Liver (tissue), 9 donors: ENCODE data around the gene UBFD1. TPM values are rescaled to one million over a fixed set of nuclear protein-coding genes. Genes with fewer than 3 reads are reported as not detected.

ENCODE experiments used
- DNase-seq: peaks from one replicate; pipeline ENCODE4 v3.0.0-alpha.2; 2017; ENCODE audit warnings: low spot score
- H3K27ac ChIP-seq, 2 donors: one replicate each; pipeline ENCODE4 v1.7.0; 2013; ENCODE audit warnings: inconsistent platforms in 2 of 2, low read length in 2 of 2, control low read depth in 1 of 2, low read depth in 1 of 2, mild to moderate bottlenecking in 1 of 2
- H3K27me3 ChIP-seq, 4 donors: one replicate each; pipeline versions ENCODE4 v1.6.1 to v1.7.0; 2013; ENCODE audit warnings: low read length in 3 of 4, inconsistent platforms in 1 of 4, mild to moderate bottlenecking in 1 of 4, moderate library complexity in 1 of 4; ENCODE audit not compliant: control insufficient read depth in 4 of 4, insufficient read depth in 4 of 4
- H3K36me3 ChIP-seq, 4 donors: one replicate each; pipeline versions ENCODE4 v1.6.1 to v1.7.0; 2013; ENCODE audit warnings: low read length in 3 of 4, mild to moderate bottlenecking in 3 of 4, low read depth in 1 of 4, moderate library complexity in 1 of 4; ENCODE audit not compliant: control insufficient read depth in 4 of 4, insufficient read depth in 3 of 4
- H3K4me1 ChIP-seq, 4 donors: one replicate each; pipeline versions ENCODE4 v1.6.1 to v1.7.0; 2013; ENCODE audit warnings: low read length in 3 of 4, mild to moderate bottlenecking in 3 of 4, moderate library complexity in 1 of 4; ENCODE audit not compliant: control insufficient read depth in 4 of 4, insufficient read depth in 4 of 4
- H3K4me3 ChIP-seq, 3 donors: one replicate each; pipeline versions ENCODE4 v1.6.1 to v1.7.0; 2013; ENCODE audit warnings: low read length in 3 of 3, control low read depth in 1 of 3, low read depth in 1 of 3, mild to moderate bottlenecking in 1 of 3
- H3K9ac ChIP-seq, 2 donors: one replicate each; pipeline ENCODE4 v1.7.0; 2013; ENCODE audit warnings: low read length in 2 of 2, mild to moderate bottlenecking in 2 of 2, moderate library complexity in 2 of 2, control low read depth in 1 of 2, low read depth in 1 of 2
- H3K9me3 ChIP-seq, 4 donors: one replicate each; pipeline versions ENCODE4 v1.6.1 to v1.7.0; 2013; ENCODE audit warnings: low read length in 3 of 4; ENCODE audit not compliant: control insufficient read depth in 4 of 4
- EGR1 ChIP-seq, 2 donors: IDR thresholded peaks; 2 replicates each; pipeline ENCODE4 v1.6.1; 2016 to 2018; ENCODE audit warnings: antibody characterized with exemption in 2 of 2, low read depth in 2 of 2
- FOXA1 ChIP-seq: IDR thresholded peaks from 2 replicates; pipeline ENCODE4 v1.6.1; 2016; ENCODE audit warnings: antibody characterized with exemption
- FOXA2 ChIP-seq: IDR thresholded peaks from 2 replicates; pipeline ENCODE4 v1.6.1; 2016; ENCODE audit warnings: antibody characterized with exemption
- GABPA ChIP-seq, 2 donors: IDR thresholded peaks in 1 of 2; conservative IDR thresholded peaks in 1 of 2; 2 replicates each; pipeline ENCODE4 v1.6.1; 2016; ENCODE audit warnings: antibody characterized with exemption in 2 of 2, mild to moderate bottlenecking in 1 of 2, moderate library complexity in 1 of 2
- HNF4A ChIP-seq, 2 donors: conservative IDR thresholded peaks; 2 replicates each; pipeline ENCODE4 v1.6.1; 2016; ENCODE audit warnings: antibody characterized with exemption in 2 of 2, mild to moderate bottlenecking in 2 of 2
- HNF4G ChIP-seq: IDR thresholded peaks from 2 replicates; pipeline ENCODE4 v1.6.1; 2016; ENCODE audit warnings: antibody characterized with exemption
- JUND ChIP-seq, 2 donors: IDR thresholded peaks; 2 replicates each; pipeline ENCODE4 v1.6.1; 2016; ENCODE audit warnings: antibody characterized with exemption in 2 of 2
- NR2F2 ChIP-seq: IDR thresholded peaks from 2 replicates; pipeline ENCODE4 v1.6.1; 2016; ENCODE audit warnings: antibody characterized with exemption
- RAD21 ChIP-seq, 2 donors: IDR thresholded peaks; 2 replicates each; pipeline ENCODE4 v1.6.1; 2016; ENCODE audit warnings: antibody characterized with exemption in 2 of 2, mild to moderate bottlenecking in 2 of 2
- RXRA ChIP-seq, 2 donors: IDR thresholded peaks; 2 replicates each; pipeline ENCODE4 v1.6.1; 2017 to 2018; ENCODE audit warnings: antibody characterized with exemption in 2 of 2, mild to moderate bottlenecking in 1 of 2
- SP1 ChIP-seq: IDR thresholded peaks from 2 replicates; pipeline ENCODE4 v1.6.1; 2018; ENCODE audit warnings: antibody characterized with exemption, mild to moderate bottlenecking
- TAF1 ChIP-seq: conservative IDR thresholded peaks from 2 replicates; pipeline ENCODE4 v1.6.1; 2016; ENCODE audit warnings: antibody characterized with exemption, mild to moderate bottlenecking
- YY1 ChIP-seq: IDR thresholded peaks from 2 replicates; pipeline ENCODE4 v1.6.1; 2016; ENCODE audit warnings: antibody characterized with exemption, mild to moderate bottlenecking
- WGBS: extraction: QIAGEN DNeasy Blood & Tissue Kit; methylation state at CpG from one replicate; pipeline ENCODE4 v1.1.7; 2013; 5-methylcytosine and 5-hydroxymethylcytosine counted together
- polyA plus RNA-seq, 2 donors: library from polyadenylated mRNA; stranded (reverse) in 1 of 2; unstranded in 1 of 2; fragments of 200-250 nt in 1 of 2; fragments of >200 nt in 1 of 2; fragmentation: Nextera tagmentation in 1 of 2; extraction: Ambion mirVana in 1 of 2; gene quantifications; one replicate each; pipeline versions ENCODE4 v1.2.1 to v1.2.3, GENCODE V29; 2013 to 2015
- total RNA-seq, 2 donors: library from RNA; depleted of rRNA; stranded (reverse); fragments of >200 nt; gene quantifications; one replicate each; pipeline ENCODE4 v1.2.3, GENCODE V29; 2014
- TF ChIP-seq, protein P1 (sequence below): IDR thresholded peaks from 2 replicates; pipeline ENCODE4 v1.6.1; 2016; ENCODE audit warnings: antibody characterized with exemption
- TF ChIP-seq, protein P2 (sequence below): IDR thresholded peaks from 2 replicates; pipeline ENCODE4 v1.6.1; 2016; ENCODE audit warnings: antibody characterized with exemption
- TF ChIP-seq, protein P3 (sequence below): IDR thresholded peaks from 2 replicates; pipeline ENCODE4 v1.6.1; 2016; ENCODE audit warnings: antibody characterized with exemption
- TF ChIP-seq, protein P4 (sequence below): IDR thresholded peaks from 2 replicates; pipeline ENCODE4 v1.6.1; 2016; ENCODE audit warnings: antibody characterized with exemption, mild to moderate bottlenecking
- TF ChIP-seq, protein P5 (sequence below): fragments of 150-350 bp; IDR thresholded peaks from 2 replicates; pipeline ENCODE4 v1.5.1; 2017; ENCODE audit warnings: improper control_type of control experiment, low read depth, low read length; ENCODE audit not compliant: missing input control
- donor health status: healthy.
- donor health status: healthy.
- donor health status: healthy.
- donor health status: healthy.
- donor health status: healthy.

The UBFD1 gene
- total and polyA plus RNA-seq, 4 donors, result 9.2 to 42.4 (median 25.6) TPM

DNA sequence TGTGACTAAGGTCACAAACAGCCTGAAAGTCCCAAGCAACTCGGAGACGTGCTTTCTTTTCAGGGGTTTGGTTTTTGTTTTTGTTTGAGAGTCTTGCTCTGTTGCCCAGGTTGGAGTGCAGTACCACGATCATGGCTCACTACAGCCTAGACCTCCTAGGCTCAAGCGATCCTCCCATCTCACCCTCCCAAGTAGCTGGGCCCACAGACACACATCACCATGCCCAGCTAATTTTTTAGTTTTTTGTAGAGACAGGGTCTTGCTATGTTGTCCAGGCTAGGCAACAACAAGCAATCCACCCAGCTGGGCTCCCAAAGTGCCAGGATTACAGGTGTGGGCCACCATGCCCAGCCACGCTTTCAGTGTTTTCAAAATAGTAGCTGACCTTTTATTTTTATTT lies 27.5 kb upstream of the UBFD1 start:
- no peak overlapping the region for H3K27ac ChIP-seq
- H3K4me3 ChIP-seq, result no peak overlapping the region
- DNase-seq, result no peak
- no peaks in the 10 kb centered on the region for H3K27me3 ChIP-seq
- H3K9me3 ChIP-seq, result no peaks in the 10 kb centered on the region
- H3K9ac ChIP-seq, result no peak overlapping the region
- TF ChIP-seq FOXA2 (no peak), HNF4G (no peak), YY1 (no peak), RXRA (IDR thresholded peaks at IDR 0.05) (no peak), JUND (IDR thresholded peaks at IDR 0.05) (no peak), GABPA (IDR thresholded peaks at IDR 0.05 in 1 of 2, conservative IDR thresholded peaks at IDR 0.05 in 1 of 2) (no peak), EGR1 (IDR thresholded peaks at IDR 0.05; ENCODE audit: low read depth in 2 of 2) (no peak), FOXA1 (no peak), SP1 (no peak), HNF4A (conservative IDR thresholded peaks at IDR 0.05) (no peak), NR2F2 (no peak), TAF1 (no peak), RAD21 (IDR thresholded peaks at IDR 0.05) (no peak)
- TF ChIP-seq, protein P1, sequence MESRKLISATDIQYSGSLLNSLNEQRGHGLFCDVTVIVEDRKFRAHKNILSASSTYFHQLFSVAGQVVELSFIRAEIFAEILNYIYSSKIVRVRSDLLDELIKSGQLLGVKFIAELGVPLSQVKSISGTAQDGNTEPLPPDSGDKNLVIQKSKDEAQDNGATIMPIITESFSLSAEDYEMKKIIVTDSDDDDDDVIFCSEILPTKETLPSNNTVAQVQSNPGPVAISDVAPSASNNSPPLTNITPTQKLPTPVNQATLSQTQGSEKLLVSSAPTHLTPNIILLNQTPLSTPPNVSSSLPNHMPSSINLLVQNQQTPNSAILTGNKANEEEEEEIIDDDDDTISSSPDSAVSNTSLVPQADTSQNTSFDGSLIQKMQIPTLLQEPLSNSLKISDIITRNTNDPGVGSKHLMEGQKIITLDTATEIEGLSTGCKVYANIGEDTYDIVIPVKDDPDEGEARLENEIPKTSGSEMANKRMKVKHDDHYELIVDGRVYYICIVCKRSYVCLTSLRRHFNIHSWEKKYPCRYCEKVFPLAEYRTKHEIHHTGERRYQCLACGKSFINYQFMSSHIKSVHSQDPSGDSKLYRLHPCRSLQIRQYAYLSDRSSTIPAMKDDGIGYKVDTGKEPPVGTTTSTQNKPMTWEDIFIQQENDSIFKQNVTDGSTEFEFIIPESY, result no peak
- TF ChIP-seq, protein P2, sequence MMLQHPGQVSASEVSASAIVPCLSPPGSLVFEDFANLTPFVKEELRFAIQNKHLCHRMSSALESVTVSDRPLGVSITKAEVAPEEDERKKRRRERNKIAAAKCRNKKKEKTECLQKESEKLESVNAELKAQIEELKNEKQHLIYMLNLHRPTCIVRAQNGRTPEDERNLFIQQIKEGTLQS, result no peak
- TF ChIP-seq, protein P3, sequence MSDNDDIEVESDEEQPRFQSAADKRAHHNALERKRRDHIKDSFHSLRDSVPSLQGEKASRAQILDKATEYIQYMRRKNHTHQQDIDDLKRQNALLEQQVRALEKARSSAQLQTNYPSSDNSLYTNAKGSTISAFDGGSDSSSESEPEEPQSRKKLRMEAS, result no peak
- TF ChIP-seq, protein P4, sequence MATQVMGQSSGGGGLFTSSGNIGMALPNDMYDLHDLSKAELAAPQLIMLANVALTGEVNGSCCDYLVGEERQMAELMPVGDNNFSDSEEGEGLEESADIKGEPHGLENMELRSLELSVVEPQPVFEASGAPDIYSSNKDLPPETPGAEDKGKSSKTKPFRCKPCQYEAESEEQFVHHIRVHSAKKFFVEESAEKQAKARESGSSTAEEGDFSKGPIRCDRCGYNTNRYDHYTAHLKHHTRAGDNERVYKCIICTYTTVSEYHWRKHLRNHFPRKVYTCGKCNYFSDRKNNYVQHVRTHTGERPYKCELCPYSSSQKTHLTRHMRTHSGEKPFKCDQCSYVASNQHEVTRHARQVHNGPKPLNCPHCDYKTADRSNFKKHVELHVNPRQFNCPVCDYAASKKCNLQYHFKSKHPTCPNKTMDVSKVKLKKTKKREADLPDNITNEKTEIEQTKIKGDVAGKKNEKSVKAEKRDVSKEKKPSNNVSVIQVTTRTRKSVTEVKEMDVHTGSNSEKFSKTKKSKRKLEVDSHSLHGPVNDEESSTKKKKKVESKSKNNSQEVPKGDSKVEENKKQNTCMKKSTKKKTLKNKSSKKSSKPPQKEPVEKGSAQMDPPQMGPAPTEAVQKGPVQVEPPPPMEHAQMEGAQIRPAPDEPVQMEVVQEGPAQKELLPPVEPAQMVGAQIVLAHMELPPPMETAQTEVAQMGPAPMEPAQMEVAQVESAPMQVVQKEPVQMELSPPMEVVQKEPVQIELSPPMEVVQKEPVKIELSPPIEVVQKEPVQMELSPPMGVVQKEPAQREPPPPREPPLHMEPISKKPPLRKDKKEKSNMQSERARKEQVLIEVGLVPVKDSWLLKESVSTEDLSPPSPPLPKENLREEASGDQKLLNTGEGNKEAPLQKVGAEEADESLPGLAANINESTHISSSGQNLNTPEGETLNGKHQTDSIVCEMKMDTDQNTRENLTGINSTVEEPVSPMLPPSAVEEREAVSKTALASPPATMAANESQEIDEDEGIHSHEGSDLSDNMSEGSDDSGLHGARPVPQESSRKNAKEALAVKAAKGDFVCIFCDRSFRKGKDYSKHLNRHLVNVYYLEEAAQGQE, result no peak
- TF ChIP-seq, protein P5, sequence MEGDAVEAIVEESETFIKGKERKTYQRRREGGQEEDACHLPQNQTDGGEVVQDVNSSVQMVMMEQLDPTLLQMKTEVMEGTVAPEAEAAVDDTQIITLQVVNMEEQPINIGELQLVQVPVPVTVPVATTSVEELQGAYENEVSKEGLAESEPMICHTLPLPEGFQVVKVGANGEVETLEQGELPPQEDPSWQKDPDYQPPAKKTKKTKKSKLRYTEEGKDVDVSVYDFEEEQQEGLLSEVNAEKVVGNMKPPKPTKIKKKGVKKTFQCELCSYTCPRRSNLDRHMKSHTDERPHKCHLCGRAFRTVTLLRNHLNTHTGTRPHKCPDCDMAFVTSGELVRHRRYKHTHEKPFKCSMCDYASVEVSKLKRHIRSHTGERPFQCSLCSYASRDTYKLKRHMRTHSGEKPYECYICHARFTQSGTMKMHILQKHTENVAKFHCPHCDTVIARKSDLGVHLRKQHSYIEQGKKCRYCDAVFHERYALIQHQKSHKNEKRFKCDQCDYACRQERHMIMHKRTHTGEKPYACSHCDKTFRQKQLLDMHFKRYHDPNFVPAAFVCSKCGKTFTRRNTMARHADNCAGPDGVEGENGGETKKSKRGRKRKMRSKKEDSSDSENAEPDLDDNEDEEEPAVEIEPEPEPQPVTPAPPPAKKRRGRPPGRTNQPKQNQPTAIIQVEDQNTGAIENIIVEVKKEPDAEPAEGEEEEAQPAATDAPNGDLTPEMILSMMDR, result no peak
- peaks cover 8 to 66% (median 36%) of the 10 kb centered on the region in 4 donors for H3K36me3 ChIP-seq
- no peaks in the 10 kb centered on the region for H3K4me1 ChIP-seq
- WGBS, result 97% methylated on average over 5 of the region's 5 CpGs
